CD4-positive, alpha-beta T cell treated with Interleukin-12 subunit alpha and Interleukin-12 subunit beta, for 1 hour (primary cell): ENCODE measurements around the gene NUP88.
"Not testable (repeated sequence)": the region's sequence is repeated elsewhere in the genome, so short reads cannot be mapped to it uniquely, and the experiment has no call there.

Experiments used
- DNase-seq: peaks from one replicate; pipeline ENCODE4 v3.0.0-alpha.2; 2020

Gene NUP88

GRCh38 chr17:5419356-5419958 is at the start of gene NUP88:
Gene NUP88 (minus strand): TSS chr17:5419662. CDS start chr17:5419650, 12 bp downstream.
- DNase-seq: peak; percentile 96

GRCh38 chr17:5468075-5468473 is 48.6 kb upstream of the NUP88 start:
- peak; percentile 2 for DNase-seq

GRCh38 chr17:5467416-5467815 is 48.0 kb upstream of the NUP88 start:
- no peak for DNase-seq

- DNase-seq: no peak
Observed at GRCh38 chr17:5466295-5466694, 46.8 kb upstream of the NUP88 start.

- DNase-seq: no peak
Observed at GRCh38 chr17:5464717-5465507, 45.5 kb upstream of the NUP88 start.

- DNase-seq: no peak
Observed at GRCh38 chr17:5446786-5447185, 27.3 kb upstream of the NUP88 start.

- no peak for DNase-seq
Observed at GRCh38 chr17:5444209-5444608, 24.7 kb upstream of the NUP88 start.

GRCh38 chr17:5443728-5444127 is 24.3 kb upstream of the NUP88 start:
- no peak for DNase-seq

GRCh38 chr17:5439446-5439764 is 19.9 kb upstream of the NUP88 start:
- no peak for DNase-seq

GRCh38 chr17:5438716-5439445 is 19.4 kb upstream of the NUP88 start, which contains the start of gene C1QBP:
Gene C1QBP (minus strand): TSS chr17:5439155. CDS start chr17:5439073, 82 bp downstream.
- DNase-seq: peak; percentile 95

- DNase-seq: no peak
Observed at GRCh38 chr17:5437721-5438317, 18.4 kb upstream of the NUP88 start.

GRCh38 chr17:5435781-5436315 is 16.4 kb upstream of the NUP88 start:
- not testable (repeated sequence) for DNase-seq

- no peak for DNase-seq
Observed at GRCh38 chr17:5434984-5435383, 15.5 kb upstream of the NUP88 start.

GRCh38 chr17:5431949-5432556 is 12.6 kb upstream of the NUP88 start:
- no peak for DNase-seq

GRCh38 chr17:5431234-5431633 is 11.8 kb upstream of the NUP88 start:
- not testable (repeated sequence) for DNase-seq

- DNase-seq: no peak
Observed at GRCh38 chr17:5430413-5430999, 11.0 kb upstream of the NUP88 start.

- no peak for DNase-seq
Observed at GRCh38 chr17:5429191-5429887, 9.9 kb upstream of the NUP88 start.

GRCh38 chr17:5425826-5426225 is 6.4 kb upstream of the NUP88 start:
- no peak for DNase-seq

- no peak for DNase-seq
Observed at GRCh38 chr17:5424909-5425308, 5.4 kb upstream of the NUP88 start.

GRCh38 chr17:5422505-5422904 is 3.0 kb upstream of the NUP88 start:
- DNase-seq: no peak

- DNase-seq: peak; percentile 86
Observed at GRCh38 chr17:5419959-5420653, 644 bp upstream of the NUP88 start, which contains the start of gene RPAIN. Gene RPAIN (plus strand): TSS chr17:5420182. CDS start chr17:5420211, 29 bp downstream.
